K562 (cell line): ENCODE measurements around the gene ADCY6. TPM values are rescaled to one million over a fixed set of nuclear protein-coding genes. Genes with fewer than 3 reads are reported as not detected.

ENCODE experiments used
- microRNA-seq: library from miRNA; unstranded; fragments of <30 nt; microRNA quantifications from one replicate; pipeline ENCODE4, GENCODE V29; 2018; ENCODE audit warnings: borderline microRNAs expressed
- polyA plus RNA-seq, 8 experiments: library from polyadenylated mRNA; depleted of rRNA in 4 of 8; stranded (reverse) in 5 of 8; unstranded in 3 of 8; fragments of >200 nt; fragmentation: Nextera tagmentation in 2 of 8; fragmentation: Illumina TruSeq in 1 of 8; extraction: Ambion mirVana in 2 of 8; extraction: Trizol in 1 of 8; gene quantifications; 2 replicates each; pipeline versions ENCODE4 v1.2.1 to v1.2.3, GENCODE V29; 2011 to 2014; ENCODE audit warnings: inconsistent platforms in 1 of 8, missing spikeins in 1 of 8
- small RNA-seq: library from RNA; depleted of rRNA; stranded (forward); fragments of <200 nt; gene quantifications from one replicate; pipeline ENCODE3, GENCODE V24; 2014
- total RNA-seq, 7 experiments: library from RNA; depleted of rRNA in 6 of 7; stranded (reverse); fragments of >200 nt in 6 of 7; fragmentation: Illumina TruSeq in 2 of 7; extraction: Trizol in 2 of 7; gene quantifications; 2 replicates each; pipeline versions ENCODE4 v1.2.1 to v1.2.3, GENCODE V29; 2011 to 2021; ENCODE audit warnings: low replicate concordance in 1 of 7

The ADCY6 gene
- total and polyA plus RNA-seq, 9 of the 15 experiments (the other 6 are each of a cell fraction or from before 2014, with no cell fraction given) = 0.01 to 1.0 (median 0.53) TPM

Small RNA genes within 50 kb of the gene (microRNA-seq; reads per million reads assigned to microRNA genes)
- not detected for gene MIR4701

Small RNA genes within 50 kb of the gene (small RNA-seq; reads per million reads assigned to genes)
- not detected for gene MIR4701
- not detected for gene RF00019

Other genes starting within 250 kb of the ADCY6 start
Only the 7 nearest of the 12 such genes appear.
- gene KANSL2, start 106.9 kb downstream of the ADCY6 start, total RNA-seq (2014; rRNA removed) = 41.1 and 43.8 TPM in 2 replicates
- gene KANSL2, start 106.9 kb downstream of the ADCY6 start, total RNA-seq (2014; rRNA removed; fragmentation: Illumina TruSeq; extraction: Trizol) = 65.0 and 70.3 TPM in 2 replicates
- gene KANSL2, start 106.9 kb downstream of the ADCY6 start, total RNA-seq (2015; rRNA removed; fragmentation: Illumina TruSeq; extraction: Trizol) = 48.1 and 55.4 TPM in 2 replicates
- gene KANSL2, start 106.9 kb downstream of the ADCY6 start, total RNA-seq (2021) = 43.6 and 44.8 TPM in 2 replicates
- gene KANSL2, start 106.9 kb downstream of the ADCY6 start, polyA plus RNA-seq (2011; rRNA removed) = 60.3 and 63.9 TPM in 2 replicates
- gene KANSL2, start 106.9 kb downstream of the ADCY6 start, polyA plus RNA-seq (2014; fragmentation: Illumina TruSeq; extraction: Trizol) = 45.6 and 48.5 TPM in 2 replicates
- 10 to 100 TPM; 80.0 to 89.8 TPM for gene KANSL2, start 106.9 kb downstream of the ADCY6 start, polyA plus RNA-seq (2014; fragmentation: Nextera tagmentation; extraction: Ambion mirVana)
- gene KANSL2, start 106.9 kb downstream of the ADCY6 start, polyA plus RNA-seq (2014; rRNA removed) = 51.6 and 57.6 TPM in 2 replicates
- gene CCNT1, start 72.4 kb downstream of the ADCY6 start, total RNA-seq (2014; rRNA removed) = 17.1 and 24.0 TPM in 2 replicates
- 51.0 and 60.3 TPM in 2 replicates for gene CCNT1, start 72.4 kb downstream of the ADCY6 start, total RNA-seq (2014; rRNA removed; fragmentation: Illumina TruSeq; extraction: Trizol)
- 37.6 and 39.0 TPM in 2 replicates for gene CCNT1, start 72.4 kb downstream of the ADCY6 start, total RNA-seq (2015; rRNA removed; fragmentation: Illumina TruSeq; extraction: Trizol)
- gene CCNT1, start 72.4 kb downstream of the ADCY6 start, total RNA-seq (2021) = 52.4 and 53.9 TPM in 2 replicates
- gene CCNT1, start 72.4 kb downstream of the ADCY6 start, polyA plus RNA-seq (2011; rRNA removed) = 44.4 and 49.7 TPM in 2 replicates
- gene CCNT1, start 72.4 kb downstream of the ADCY6 start, polyA plus RNA-seq (2014; fragmentation: Illumina TruSeq; extraction: Trizol) = 27.1 and 33.4 TPM in 2 replicates
- gene CCNT1, start 72.4 kb downstream of the ADCY6 start, polyA plus RNA-seq (2014; fragmentation: Nextera tagmentation; extraction: Ambion mirVana) = 10 to 100 TPM in 1 of 2 experiments, 1 to 10 TPM in 1; 9.7 to 10.5 TPM
- gene CCNT1, start 72.4 kb downstream of the ADCY6 start, polyA plus RNA-seq (2014; rRNA removed) = 18.2 and 18.5 TPM in 2 replicates
- gene CACNB3, start 29.4 kb upstream of the ADCY6 start, total RNA-seq (2014; rRNA removed) = 1.5 and 1.7 TPM in 2 replicates
- gene CACNB3, start 29.4 kb upstream of the ADCY6 start, total RNA-seq (2014; rRNA removed; fragmentation: Illumina TruSeq; extraction: Trizol) = 1.2 and 1.3 TPM in 2 replicates
- 1.9 and 2.0 TPM in 2 replicates for gene CACNB3, start 29.4 kb upstream of the ADCY6 start, total RNA-seq (2015; rRNA removed; fragmentation: Illumina TruSeq; extraction: Trizol)
- 1.8 and 3.6 TPM in 2 replicates for gene CACNB3, start 29.4 kb upstream of the ADCY6 start, total RNA-seq (2021)
- gene CACNB3, start 29.4 kb upstream of the ADCY6 start, polyA plus RNA-seq (2011; rRNA removed) = 1.3 and 1.8 TPM in 2 replicates
- gene CACNB3, start 29.4 kb upstream of the ADCY6 start, polyA plus RNA-seq (2014; fragmentation: Illumina TruSeq; extraction: Trizol) = 1.6 and 1.7 TPM in 2 replicates
- under 1 TPM; 0.24 to 0.48 TPM for gene CACNB3, start 29.4 kb upstream of the ADCY6 start, polyA plus RNA-seq (2014; fragmentation: Nextera tagmentation; extraction: Ambion mirVana)
- gene CACNB3, start 29.4 kb upstream of the ADCY6 start, polyA plus RNA-seq (2014; rRNA removed) = 1.2 and 1.5 TPM in 2 replicates
- gene DDX23, start 63.1 kb upstream of the ADCY6 start, total RNA-seq (2014; rRNA removed) = 104 and 118 TPM in 2 replicates
- 100 and 107 TPM in 2 replicates for gene DDX23, start 63.1 kb upstream of the ADCY6 start, total RNA-seq (2014; rRNA removed; fragmentation: Illumina TruSeq; extraction: Trizol)
- gene DDX23, start 63.1 kb upstream of the ADCY6 start, total RNA-seq (2015; rRNA removed; fragmentation: Illumina TruSeq; extraction: Trizol) = 124 and 129 TPM in 2 replicates
- gene DDX23, start 63.1 kb upstream of the ADCY6 start, total RNA-seq (2021) = 97.9 and 116 TPM in 2 replicates
- 89.3 and 99.5 TPM in 2 replicates for gene DDX23, start 63.1 kb upstream of the ADCY6 start, polyA plus RNA-seq (2011; rRNA removed)
- gene DDX23, start 63.1 kb upstream of the ADCY6 start, polyA plus RNA-seq (2014; fragmentation: Illumina TruSeq; extraction: Trizol) = 108 and 138 TPM in 2 replicates
- 10 to 100 TPM; 32.4 to 65.9 TPM for gene DDX23, start 63.1 kb upstream of the ADCY6 start, polyA plus RNA-seq (2014; fragmentation: Nextera tagmentation; extraction: Ambion mirVana)
- gene DDX23, start 63.1 kb upstream of the ADCY6 start, polyA plus RNA-seq (2014; rRNA removed) = 87.0 and 94.0 TPM in 2 replicates
- 0.33 and 0.73 TPM in 2 replicates for gene RND1, start 76.8 kb upstream of the ADCY6 start, total RNA-seq (2014; rRNA removed)
- gene RND1, start 76.8 kb upstream of the ADCY6 start, total RNA-seq (2014; rRNA removed; fragmentation: Illumina TruSeq; extraction: Trizol) = 0.06 and 0.22 TPM in 2 replicates
- gene RND1, start 76.8 kb upstream of the ADCY6 start, total RNA-seq (2015; rRNA removed; fragmentation: Illumina TruSeq; extraction: Trizol) = 0.18 and 0.23 TPM in 2 replicates
- 0.36 and 0.78 TPM in 2 replicates for gene RND1, start 76.8 kb upstream of the ADCY6 start, total RNA-seq (2021)
- 0.56 and 0.58 TPM in 2 replicates for gene RND1, start 76.8 kb upstream of the ADCY6 start, polyA plus RNA-seq (2011; rRNA removed)
- gene RND1, start 76.8 kb upstream of the ADCY6 start, polyA plus RNA-seq (2014; fragmentation: Illumina TruSeq; extraction: Trizol) = 0.48 and 0.58 TPM in 2 replicates
- not detected for gene RND1, start 76.8 kb upstream of the ADCY6 start, polyA plus RNA-seq (2014; fragmentation: Nextera tagmentation; extraction: Ambion mirVana)
- 0.60 TPM in 1 of 2 replicates, not detected in the other for gene RND1, start 76.8 kb upstream of the ADCY6 start, polyA plus RNA-seq (2014; rRNA removed)
- 2.3 TPM in 2 replicates for gene FKBP11, start 136.4 kb upstream of the ADCY6 start, total RNA-seq (2014; rRNA removed)
- gene FKBP11, start 136.4 kb upstream of the ADCY6 start, total RNA-seq (2014; rRNA removed; fragmentation: Illumina TruSeq; extraction: Trizol) = 5.4 and 6.6 TPM in 2 replicates
- 5.8 TPM in 2 replicates for gene FKBP11, start 136.4 kb upstream of the ADCY6 start, total RNA-seq (2015; rRNA removed; fragmentation: Illumina TruSeq; extraction: Trizol)
- gene FKBP11, start 136.4 kb upstream of the ADCY6 start, total RNA-seq (2021) = 6.8 and 7.4 TPM in 2 replicates
- 7.8 and 9.1 TPM in 2 replicates for gene FKBP11, start 136.4 kb upstream of the ADCY6 start, polyA plus RNA-seq (2011; rRNA removed)
- gene FKBP11, start 136.4 kb upstream of the ADCY6 start, polyA plus RNA-seq (2014; fragmentation: Illumina TruSeq; extraction: Trizol) = 5.3 and 5.6 TPM in 2 replicates
- gene FKBP11, start 136.4 kb upstream of the ADCY6 start, polyA plus RNA-seq (2014; fragmentation: Nextera tagmentation; extraction: Ambion mirVana) = 1 to 10 TPM; 1.6 to 3.3 TPM
- gene FKBP11, start 136.4 kb upstream of the ADCY6 start, polyA plus RNA-seq (2014; rRNA removed) = 7.4 and 8.2 TPM in 2 replicates
- gene ARF3, start 168.4 kb upstream of the ADCY6 start, total RNA-seq (2014; rRNA removed) = 45.8 and 62.4 TPM in 2 replicates
- 53.7 and 56.2 TPM in 2 replicates for gene ARF3, start 168.4 kb upstream of the ADCY6 start, total RNA-seq (2014; rRNA removed; fragmentation: Illumina TruSeq; extraction: Trizol)
- gene ARF3, start 168.4 kb upstream of the ADCY6 start, total RNA-seq (2015; rRNA removed; fragmentation: Illumina TruSeq; extraction: Trizol) = 64.4 and 64.9 TPM in 2 replicates
- 130 and 132 TPM in 2 replicates for gene ARF3, start 168.4 kb upstream of the ADCY6 start, total RNA-seq (2021)
- 126 and 170 TPM in 2 replicates for gene ARF3, start 168.4 kb upstream of the ADCY6 start, polyA plus RNA-seq (2011; rRNA removed)
- gene ARF3, start 168.4 kb upstream of the ADCY6 start, polyA plus RNA-seq (2014; fragmentation: Illumina TruSeq; extraction: Trizol) = 85.5 and 90.9 TPM in 2 replicates
- 1 to 10 TPM; 5.9 to 7.4 TPM for gene ARF3, start 168.4 kb upstream of the ADCY6 start, polyA plus RNA-seq (2014; fragmentation: Nextera tagmentation; extraction: Ambion mirVana)
- 68.6 and 76.7 TPM in 2 replicates for gene ARF3, start 168.4 kb upstream of the ADCY6 start, polyA plus RNA-seq (2014; rRNA removed)